HG02678 (cell line): ENCODE measurements around the gene PSMD11.

Source experiments
- ATAC-seq: cut with Tn5 transposase; IDR thresholded peaks from one replicate; pipeline ENCODE4 v1.9.1; 2021; ENCODE audit warnings: mild to moderate bottlenecking, moderate library complexity; ENCODE audit not compliant: unreplicated experiment

The PSMD11 gene

GRCh38 chr17:32529604-32530003, 85.3 kb downstream of the PSMD11 start:
- ATAC-seq, result no peak
